Mammary epithelial cell (primary cell): Measurements from ENCODE around the gene GGT6.

Source experiments
- CTCF ChIP-seq, 2 donors: IDR thresholded peaks in 1 of 2; conservative IDR thresholded peaks in 1 of 2; 2 replicates each; pipeline ENCODE4 v1.5.1; 2011 to 2012; ENCODE audit warnings: inconsistent platforms in 2 of 2, low read length in 2 of 2, mild to moderate bottlenecking in 2 of 2, control low read depth in 1 of 2, low read depth in 1 of 2; ENCODE audit not compliant: insufficient read depth in 1 of 2; ENCODE audit errors: extremely low read depth in 1 of 2
- EZH2 ChIP-seq: IDR thresholded peaks from 2 replicates; pipeline ENCODE4 v1.6.1; 2012; ENCODE audit warnings: low read length, inconsistent platforms, borderline replicate concordance

GRCh38 chr17:4510618-4510941 is 49.8 kb downstream of the GGT6 start:
- no peak for TF ChIP-seq CTCF (conservative IDR thresholded peaks at IDR 0.05 in 1 of 2, IDR thresholded peaks at IDR 0.05 in 1 of 2; ENCODE audit: extremely low read depth in 1 of 2, insufficient read depth in 1 of 2, low read depth in 1 of 2, low read length in 2 of 2)
- no peak for TF ChIP-seq EZH2
